CD4-positive, CD25-positive, alpha-beta regulatory T cell (primary cell): Measurements from ENCODE around the gene EXOC1. TPM values are rescaled to one million over a fixed set of nuclear protein-coding genes. Genes with fewer than 3 reads are reported as not detected.
A peak's percentile ranks its signal among the peaks of the same experiment; 100 is the strongest.

Source experiments
- ATAC-seq, 2 donors: fragments of 150-1000 bp; cut with Tn5 transposase; one replicate each; pipeline ENCODE4 v1.10.0; 2021; ENCODE audit warnings: low read depth in 2 of 2, moderate number of reproducible peaks in 2 of 2, moderate library complexity in 1 of 2
- DNase-seq, 3 donors: peaks; one replicate each; pipeline versions ENCODE4 v3.0.0 to v3.0.0-alpha.2; 2012 to 2022; ENCODE audit warnings: mixed read lengths in 1 of 3
- H3K27ac ChIP-seq: one replicate; pipeline ENCODE4 v1.7.0; 2013; ENCODE audit warnings: mild to moderate bottlenecking, low read length; ENCODE audit not compliant: insufficient read depth, poor library complexity, severe bottlenecking
- H3K27me3 ChIP-seq: one replicate; pipeline ENCODE4 v1.7.0; 2013; ENCODE audit warnings: low read length; ENCODE audit not compliant: control insufficient read depth, insufficient read depth
- H3K36me3 ChIP-seq: one replicate; pipeline ENCODE4 v1.7.0; 2013; ENCODE audit warnings: mild to moderate bottlenecking, low read length, moderate library complexity; ENCODE audit not compliant: control insufficient read depth, insufficient read depth
- H3K4me1 ChIP-seq: 2 replicates; pipeline ENCODE4 v1.7.0; 2013; ENCODE audit warnings: mild to moderate bottlenecking, low read length; ENCODE audit not compliant: insufficient read depth, control insufficient read depth, poor library complexity, severe bottlenecking
- H3K4me3 ChIP-seq: one replicate; pipeline ENCODE4 v1.7.0; 2013; ENCODE audit warnings: low read depth, mild to moderate bottlenecking, low read length, moderate library complexity
- H3K9me3 ChIP-seq, 2 experiments: 1 replicate in 1 of 2; 2 replicates in 1 of 2; pipeline ENCODE4 v1.7.0; 2013; ENCODE audit warnings: low read length in 2 of 2, mild to moderate bottlenecking in 1 of 2, moderate library complexity in 1 of 2; ENCODE audit not compliant: control insufficient read depth in 2 of 2
- H3K27ac Mint-ChIP-seq, 3 donors: one replicate each; pipeline ENCODE4 v1.8.0; 2020 to 2022; ENCODE audit warnings: mild to moderate bottlenecking in 3 of 3, mixed read lengths in 3 of 3, moderate library complexity in 2 of 3
- H3K27me3 Mint-ChIP-seq: one replicate; pipeline ENCODE4 v1.8.0; 2022; ENCODE audit warnings: mild to moderate bottlenecking, mixed read lengths
- H3K36me3 Mint-ChIP-seq: one replicate; pipeline ENCODE4 v1.8.0; 2020; ENCODE audit warnings: mixed read lengths
- H3K4me1 Mint-ChIP-seq, 4 donors: one replicate each; pipeline ENCODE4 v1.8.0; 2020 to 2022; ENCODE audit warnings: mixed read lengths in 4 of 4, mild to moderate bottlenecking in 1 of 4
- H3K4me3 Mint-ChIP-seq, 4 donors: one replicate each; pipeline ENCODE4 v1.8.0; 2020 to 2022; ENCODE audit warnings: mild to moderate bottlenecking in 4 of 4, mixed read lengths in 4 of 4, moderate library complexity in 3 of 4
- H3K9me3 Mint-ChIP-seq, 7 donors: one replicate each; pipeline ENCODE4 v1.8.0; 2020 to 2022; ENCODE audit warnings: mixed read lengths in 7 of 7, mild to moderate bottlenecking in 3 of 7, moderate library complexity in 2 of 7
- polyA plus RNA-seq, 4 donors: library from polyadenylated mRNA; unstranded; fragments of 300-500 nt; fragmentation: Illumina TruSeq; gene quantifications; one replicate each; pipeline ENCODE4 v1.2.3, GENCODE V29; 2021
- total RNA-seq: library from RNA; stranded (reverse); gene quantifications from one replicate; pipeline ENCODE4 v1.2.3, GENCODE V29; 2022

Gene EXOC1
- total and polyA plus RNA-seq, 5 donors from 2014 or later = 14.8 to 24.3 (median 17.1) TPM

- Mint-ChIP-seq H3K36me3 (peaks cover 43% of the 10 kb centered on the region), H3K9me3 (no peaks in the 10 kb centered on the region), H3K27ac (peak overlapping the region in 1 of 3 donors; percentile 60), H3K27me3 (no peaks in the 10 kb centered on the region), H3K4me1 (peaks cover 14 to 20% (median 16%) of the 10 kb centered on the region in 4 donors), H3K4me3 (peak overlapping the region in 1 of 4 donors; percentile 15)
- ATAC-seq (no peak), DNase-seq (no peak)
- Histone ChIP-seq H3K27me3 (no peaks in the 10 kb centered on the region), H3K27ac (no peak overlapping the region), H3K9me3 (no peaks in the 10 kb centered on the region), H3K4me3 (no peak overlapping the region), H3K36me3 (peaks cover 77% of the 10 kb centered on the region), H3K4me1 (peaks cover 5% of the 10 kb centered on the region)
Observed at GRCh38 chr4:55868581-55869090, 15.2 kb downstream of the EXOC1 start.

GRCh38 chr4:55871299-55871800, 17.9 kb downstream of the EXOC1 start:
- no peak overlapping the region for H3K27ac Mint-ChIP-seq
- H3K9me3 Mint-ChIP-seq = no peaks in the 10 kb centered on the region
- Histone ChIP-seq H3K4me3 (no peak overlapping the region), H3K27ac (no peak overlapping the region), H3K27me3 (no peaks in the 10 kb centered on the region), H3K36me3 (peaks cover 68% of the 10 kb centered on the region), H3K9me3 (no peaks in the 10 kb centered on the region), H3K4me1 (peaks cover 5% of the 10 kb centered on the region)
- peaks cover 45% of the 10 kb centered on the region for H3K36me3 Mint-ChIP-seq
- H3K4me3 Mint-ChIP-seq = no peak overlapping the region
- ATAC-seq (no peak), DNase-seq (no peak)
- H3K27me3 Mint-ChIP-seq = no peaks in the 10 kb centered on the region
- H3K4me1 Mint-ChIP-seq = peaks cover 7 to 15% (median 8%) of the 10 kb centered on the region in 4 donors

- peaks cover 76% of the 10 kb centered on the region for H3K36me3 ChIP-seq
- H3K27ac Mint-ChIP-seq = no peak overlapping the region
- H3K36me3 Mint-ChIP-seq = peaks cover 47% of the 10 kb centered on the region
- no peak for DNase-seq
- no peaks in the 10 kb centered on the region for H3K27me3 ChIP-seq
- H3K9me3 Mint-ChIP-seq = no peaks in the 10 kb centered on the region
- H3K4me3 Mint-ChIP-seq = no peak overlapping the region
- no peaks in the 10 kb centered on the region for H3K4me1 Mint-ChIP-seq
- no peak overlapping the region for H3K27ac ChIP-seq
- H3K9me3 ChIP-seq = no peaks in the 10 kb centered on the region
- H3K4me1 ChIP-seq = no peaks in the 10 kb centered on the region
- no peak for ATAC-seq
- no peak overlapping the region for H3K4me3 ChIP-seq
- H3K27me3 Mint-ChIP-seq = no peaks in the 10 kb centered on the region
Observed at GRCh38 chr4:55874831-55875230, 21.4 kb downstream of the EXOC1 start.

GRCh38 chr4:55876387-55876786, 22.9 kb downstream of the EXOC1 start:
- H3K4me3 ChIP-seq = no peak overlapping the region
- H3K27ac ChIP-seq = no peak overlapping the region
- no peaks in the 10 kb centered on the region for H3K9me3 Mint-ChIP-seq
- no peak for ATAC-seq
- H3K9me3 ChIP-seq = no peaks in the 10 kb centered on the region
- no peak overlapping the region for H3K27ac Mint-ChIP-seq
- H3K4me1 ChIP-seq = no peaks in the 10 kb centered on the region
- no peaks in the 10 kb centered on the region for H3K27me3 Mint-ChIP-seq
- DNase-seq = no peak
- peaks cover 69% of the 10 kb centered on the region for H3K36me3 ChIP-seq
- H3K27me3 ChIP-seq = no peaks in the 10 kb centered on the region
- peaks cover 45% of the 10 kb centered on the region for H3K36me3 Mint-ChIP-seq
- H3K4me1 Mint-ChIP-seq = peaks cover 0 to 4% (median 0%) of the 10 kb centered on the region in 4 donors
- no peak overlapping the region for H3K4me3 Mint-ChIP-seq

GRCh38 chr4:55879224-55879623, 25.8 kb downstream of the EXOC1 start:
- H3K27ac ChIP-seq = no peak overlapping the region
- Mint-ChIP-seq H3K9me3 (no peaks in the 10 kb centered on the region), H3K4me1 (peaks cover 0 to 4% (median 1%) of the 10 kb centered on the region in 4 donors), H3K27me3 (no peaks in the 10 kb centered on the region), H3K27ac (no peak overlapping the region), H3K4me3 (no peak overlapping the region), H3K36me3 (peaks cover 40% of the 10 kb centered on the region)
- H3K4me1 ChIP-seq = no peaks in the 10 kb centered on the region
- DNase-seq (no peak), ATAC-seq (no peak)
- no peaks in the 10 kb centered on the region for H3K9me3 ChIP-seq
- no peaks in the 10 kb centered on the region for H3K27me3 ChIP-seq
- no peak overlapping the region for H3K4me3 ChIP-seq
- H3K36me3 ChIP-seq = peaks cover 64% of the 10 kb centered on the region

GRCh38 chr4:55880652-55881280, 27.3 kb downstream of the EXOC1 start:
- Mint-ChIP-seq H3K36me3 (peaks cover 36% of the 10 kb centered on the region), H3K4me1 (peaks cover 0 to 9% (median 1%) of the 10 kb centered on the region in 4 donors), H3K27me3 (no peaks in the 10 kb centered on the region), H3K27ac (peak overlapping the region in 1 of 3 donors; percentile 52), H3K9me3 (no peaks in the 10 kb centered on the region), H3K4me3 (no peak overlapping the region)
- no peaks in the 10 kb centered on the region for H3K9me3 ChIP-seq
- no peaks in the 10 kb centered on the region for H3K4me1 ChIP-seq
- no peaks in the 10 kb centered on the region for H3K27me3 ChIP-seq
- no peak overlapping the region for H3K27ac ChIP-seq
- ATAC-seq (no peak), DNase-seq (no peak)
- H3K4me3 ChIP-seq = no peak overlapping the region
- H3K36me3 ChIP-seq = peaks cover 57% of the 10 kb centered on the region

GRCh38 chr4:55884093-55884850, 30.8 kb downstream of the EXOC1 start:
- H3K36me3 Mint-ChIP-seq = peaks cover 24% of the 10 kb centered on the region
- no peaks in the 10 kb centered on the region for H3K27me3 ChIP-seq
- DNase-seq (no peak), ATAC-seq (no peak)
- H3K9me3 ChIP-seq = no peaks in the 10 kb centered on the region
- peaks cover 0 to 18% (median 14%) of the 10 kb centered on the region in 4 donors for H3K4me1 Mint-ChIP-seq
- peaks cover 4% of the 10 kb centered on the region for H3K4me1 ChIP-seq
- no peaks in the 10 kb centered on the region for H3K9me3 Mint-ChIP-seq
- H3K36me3 ChIP-seq = peaks cover 40% of the 10 kb centered on the region
- H3K27ac Mint-ChIP-seq = peak overlapping the region in 1 of 3 donors; percentile 41
- no peak overlapping the region for H3K27ac ChIP-seq
- H3K4me3 ChIP-seq = no peak overlapping the region
- H3K27me3 Mint-ChIP-seq = no peaks in the 10 kb centered on the region
- H3K4me3 Mint-ChIP-seq = no peak overlapping the region
